ENCODE data around the gene CMTR1.

Gene CMTR1

GRCh38 chr6:37477656-37478435 is 44.8 kb downstream of the CMTR1 start:
- no peaks in the 10 kb centered on the region for H3K4me1 ChIP-seq (ENCODE audit: control insufficient read depth, insufficient read depth, low read length)
- POLR2A ChIA-PET = no interaction called here
- CTCF ChIA-PET = interaction anchor here (1.1 to 1.6 kb wide), 2 partner anchors 60 to 152 kb away, joined by 3 to 4 read pairs; no protein-coding TSS in a partner anchor
- no peaks in the 10 kb centered on the region for H3K9me3 ChIP-seq (ENCODE audit: control insufficient read depth, insufficient read depth, low read depth, low read length)
- no peak overlapping the region for H3K4me3 ChIP-seq (ENCODE audit: low read depth, low read length)
- no peak overlapping the region for H3K27ac ChIP-seq (ENCODE audit: extremely low read depth, low read depth, low read length)
- peaks cover 10 to 98% of the 10 kb centered on the region in 2 experiments; a peak in 1 of 3 replicates for H3K36me3 ChIP-seq (ENCODE audit: control insufficient read depth in 2 of 2, insufficient read depth in 1 of 2, low read length in 2 of 2)
- TF ChIP-seq CTCF (tag by site-specific recombination; IDR thresholded peaks at IDR 0.05) = no peak
- TF ChIP-seq ZNF707 (tag by site-specific recombination; IDR thresholded peaks at IDR 0.05) = no peak
- no peak for TF ChIP-seq ZNF133 (tag by site-specific recombination; IDR thresholded peaks at IDR 0.05)
- TF ChIP-seq ZNF362 (tag by site-specific recombination; IDR thresholded peaks at IDR 0.05) = no peak
- TF ChIP-seq ZNF660 (tag by site-specific recombination; IDR thresholded peaks at IDR 0.05) = no peak
- no peak for TF ChIP-seq BCL11B (tag by site-specific recombination; IDR thresholded peaks at IDR 0.05; ENCODE audit: low read depth)
- no peak for TF ChIP-seq TSHZ1 (tag by site-specific recombination; IDR thresholded peaks at IDR 0.05; ENCODE audit: borderline replicate concordance)
- TF ChIP-seq KLF16 (tag by site-specific recombination; IDR thresholded peaks at IDR 0.05) = no peak
- no peak for TF ChIP-seq ZBTB26 (tag by site-specific recombination; optimal IDR thresholded peaks at IDR 0.05)
- TF ChIP-seq ZNF2 (tag by site-specific recombination; IDR thresholded peaks at IDR 0.05) = no peak
- TF ChIP-seq ZNF548 (tag by site-specific recombination; IDR thresholded peaks at IDR 0.05) = no peak
- no peak for TF ChIP-seq KLF1 (tag by site-specific recombination; IDR thresholded peaks at IDR 0.05)
- no peak for TF ChIP-seq ZNF132 (tag by site-specific recombination; IDR thresholded peaks at IDR 0.05; ENCODE audit: borderline replicate concordance)
- no peak for TF ChIP-seq ZNF830 (tag by site-specific recombination; IDR thresholded peaks at IDR 0.05; ENCODE audit: low read depth)
- TF ChIP-seq ZNF639 (tag by site-specific recombination; IDR thresholded peaks at IDR 0.05) = no peak
- no peak for TF ChIP-seq SP2 (tag by site-specific recombination; IDR thresholded peaks at IDR 0.05)
- TF ChIP-seq ZSCAN5A (tag by site-specific recombination; IDR thresholded peaks at IDR 0.05) = no peak
- no peak for TF ChIP-seq SP3 (tag by site-specific recombination; IDR thresholded peaks at IDR 0.05)
